ENCODE data around the gene HUNK. TPM values are rescaled to one million over a fixed set of nuclear protein-coding genes. Genes with fewer than 3 reads are reported as not detected.

Gene HUNK
- polyA plus RNA-seq, 1 donor (not counting 4 experiments of a cell fraction or from before 2014, with no cell fraction given), result 0.03 TPM

- Histone ChIP-seq H3K4me2 (ENCODE audit: control insufficient read depth, extremely low read depth, insufficient read depth, low read depth, low read length) (no peak overlapping the region), H3K9ac (ENCODE audit: control insufficient read depth, extremely low read depth, insufficient read depth, low read length) (no peak overlapping the region), H3K4me3 (ENCODE audit: control insufficient read depth in 2 of 3, extremely low read depth in 1 of 3, insufficient read depth in 2 of 3, low read depth in 1 of 3, low read length in 3 of 3) (no peak overlapping the region), H3K4me1 (ENCODE audit: control insufficient read depth, extremely low read depth, insufficient read depth, low read length) (no peaks in the 10 kb centered on the region), H2AFZ (ENCODE audit: control insufficient read depth, low read length) (no peak overlapping the region), H3K27ac (ENCODE audit: control insufficient read depth, insufficient read depth, low read length) (no peak overlapping the region), H3K27me3 (ENCODE audit: control insufficient read depth, extremely low read depth, insufficient read depth, low read length) (no peaks in the 10 kb centered on the region), H3K79me2 (ENCODE audit: control insufficient read depth, insufficient read depth, low read length) (no peaks in the 10 kb centered on the region), H3K36me3 (ENCODE audit: control insufficient read depth in 2 of 2, extremely low read depth in 1 of 2, insufficient read depth in 2 of 2, low read length in 2 of 2) (no peaks in the 10 kb centered on the region), H3K9me1 (ENCODE audit: control insufficient read depth, extremely low read depth, insufficient read depth, low read length) (no peaks in the 10 kb centered on the region), H3K9me3 (ENCODE audit: control insufficient read depth, low read depth, low read length) (peaks cover 4% of the 10 kb centered on the region), H4K20me1 (ENCODE audit: control insufficient read depth, extremely low read depth, insufficient read depth, low read length) (no peaks in the 10 kb centered on the region)
- dilution Hi-C loops (cut with MboI; ENCODE audit: extremely low pct_ligation_motif_present, low sequenced_read_pairs), result no loop called here
- FAIRE-seq (no peak), DNase-seq (ENCODE audit: low read depth, low spot score) (no peak)
- no peak for TF ChIP-seq EZH2 (IDR thresholded peaks at IDR 0.05; ENCODE audit: low read length)
- TF ChIP-seq, protein P1, sequence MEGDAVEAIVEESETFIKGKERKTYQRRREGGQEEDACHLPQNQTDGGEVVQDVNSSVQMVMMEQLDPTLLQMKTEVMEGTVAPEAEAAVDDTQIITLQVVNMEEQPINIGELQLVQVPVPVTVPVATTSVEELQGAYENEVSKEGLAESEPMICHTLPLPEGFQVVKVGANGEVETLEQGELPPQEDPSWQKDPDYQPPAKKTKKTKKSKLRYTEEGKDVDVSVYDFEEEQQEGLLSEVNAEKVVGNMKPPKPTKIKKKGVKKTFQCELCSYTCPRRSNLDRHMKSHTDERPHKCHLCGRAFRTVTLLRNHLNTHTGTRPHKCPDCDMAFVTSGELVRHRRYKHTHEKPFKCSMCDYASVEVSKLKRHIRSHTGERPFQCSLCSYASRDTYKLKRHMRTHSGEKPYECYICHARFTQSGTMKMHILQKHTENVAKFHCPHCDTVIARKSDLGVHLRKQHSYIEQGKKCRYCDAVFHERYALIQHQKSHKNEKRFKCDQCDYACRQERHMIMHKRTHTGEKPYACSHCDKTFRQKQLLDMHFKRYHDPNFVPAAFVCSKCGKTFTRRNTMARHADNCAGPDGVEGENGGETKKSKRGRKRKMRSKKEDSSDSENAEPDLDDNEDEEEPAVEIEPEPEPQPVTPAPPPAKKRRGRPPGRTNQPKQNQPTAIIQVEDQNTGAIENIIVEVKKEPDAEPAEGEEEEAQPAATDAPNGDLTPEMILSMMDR (optimal IDR thresholded peaks at IDR 0.05 in 1 of 3, IDR thresholded peaks at IDR 0.05 in 1 of 3, conservative IDR thresholded peaks at IDR 0.05 in 1 of 3; ENCODE audit: extremely low read depth in 1 of 3, insufficient read depth in 2 of 3, low read length in 3 of 3), result no peak
Measured at GRCh38 chr21:32030146-32030652, 157.4 kb downstream of the HUNK start.

- no peak overlapping the region for H3K4me3 ChIP-seq (ENCODE audit: control insufficient read depth in 2 of 3, extremely low read depth in 1 of 3, insufficient read depth in 2 of 3, low read depth in 1 of 3, low read length in 3 of 3)
- H3K9me1 ChIP-seq (ENCODE audit: control insufficient read depth, extremely low read depth, insufficient read depth, low read length), result no peaks in the 10 kb centered on the region
- no peaks in the 10 kb centered on the region for H4K20me1 ChIP-seq (ENCODE audit: control insufficient read depth, extremely low read depth, insufficient read depth, low read length)
- no peaks in the 10 kb centered on the region for H3K27me3 ChIP-seq (ENCODE audit: control insufficient read depth, extremely low read depth, insufficient read depth, low read length)
- DNase-seq (ENCODE audit: low read depth, low spot score) (no peak), FAIRE-seq (no peak)
- no peak overlapping the region for H2AFZ ChIP-seq (ENCODE audit: control insufficient read depth, low read length)
- no peak overlapping the region for H3K9ac ChIP-seq (ENCODE audit: control insufficient read depth, extremely low read depth, insufficient read depth, low read length)
- dilution Hi-C loops (cut with MboI; ENCODE audit: extremely low pct_ligation_motif_present, low sequenced_read_pairs), result no loop called here
- H3K9me3 ChIP-seq (ENCODE audit: control insufficient read depth, low read depth, low read length), result peaks cover 6% of the 10 kb centered on the region
- no peaks in the 10 kb centered on the region for H3K36me3 ChIP-seq (ENCODE audit: control insufficient read depth in 2 of 2, extremely low read depth in 1 of 2, insufficient read depth in 2 of 2, low read length in 2 of 2)
- H3K4me1 ChIP-seq (ENCODE audit: control insufficient read depth, extremely low read depth, insufficient read depth, low read length), result no peaks in the 10 kb centered on the region
- no peaks in the 10 kb centered on the region for H3K79me2 ChIP-seq (ENCODE audit: control insufficient read depth, insufficient read depth, low read length)
- no peak for TF ChIP-seq EZH2 (IDR thresholded peaks at IDR 0.05; ENCODE audit: low read length)
- TF ChIP-seq, protein P1 (optimal IDR thresholded peaks at IDR 0.05 in 1 of 3, IDR thresholded peaks at IDR 0.05 in 1 of 3, conservative IDR thresholded peaks at IDR 0.05 in 1 of 3; ENCODE audit: extremely low read depth in 1 of 3, insufficient read depth in 2 of 3, low read length in 3 of 3), result no peak
- H3K4me2 ChIP-seq (ENCODE audit: control insufficient read depth, extremely low read depth, insufficient read depth, low read depth, low read length), result no peak overlapping the region
- no peak overlapping the region for H3K27ac ChIP-seq (ENCODE audit: control insufficient read depth, insufficient read depth, low read length)
Measured at GRCh38 chr21:32034850-32035249, 162.0 kb downstream of the HUNK start.
